Kidney (tissue), 14 donors: ENCODE results near the gene B4GALT7. TPM values are rescaled to one million over a fixed set of nuclear protein-coding genes. Genes with fewer than 3 reads are reported as not detected.

Experiments used
- DNase-seq, 5 donors: peaks; one replicate each; pipeline ENCODE4 v3.0.0-alpha.2; 2013 to 2020
- FAIRE-seq: peaks from 2 replicates; lab custom pipeline; 2012; peaks lifted over from hg19 to GRCh38; lab: Jason Lieb, UNC
- H3K27ac ChIP-seq, 2 donors: one replicate each; pipeline ENCODE4 v1.7.0; 2013; ENCODE audit warnings: low read depth in 2 of 2, low read length in 2 of 2, inconsistent platforms in 1 of 2
- H3K27me3 ChIP-seq: one replicate; pipeline ENCODE4 v1.7.1; 2013; ENCODE audit warnings: low read length, inconsistent platforms; ENCODE audit not compliant: control insufficient read depth, insufficient read depth
- H3K36me3 ChIP-seq, 3 donors: one replicate each; pipeline versions ENCODE4 v1.7.0 to v1.7.1; 2013; ENCODE audit warnings: low read length in 3 of 3, control low read depth in 1 of 3, inconsistent platforms in 1 of 3; ENCODE audit not compliant: insufficient read depth in 3 of 3, control insufficient read depth in 2 of 3
- H3K4me1 ChIP-seq, 3 donors: one replicate each; pipeline versions ENCODE4 v1.7.0 to v1.7.1; 2013; ENCODE audit warnings: low read length in 3 of 3, inconsistent platforms in 1 of 3, low read depth in 1 of 3; ENCODE audit not compliant: control insufficient read depth in 2 of 3, insufficient read depth in 2 of 3
- H3K4me3 ChIP-seq, 3 donors: one replicate each; pipeline versions ENCODE4 v1.7.0 to v1.8.1; 2013; ENCODE audit warnings: low read length in 3 of 3, control low read depth in 1 of 3, inconsistent platforms in 1 of 3
- H3K9ac ChIP-seq, 3 donors: one replicate each; pipeline versions ENCODE4 v1.7.0 to v1.7.1; 2013; ENCODE audit warnings: low read length in 3 of 3, control low read depth in 1 of 3, inconsistent platforms in 1 of 3
- H3K9me3 ChIP-seq, 3 donors: one replicate each; pipeline versions ENCODE4 v1.7.0 to v1.7.1; 2013; ENCODE audit warnings: low read length in 3 of 3, control low read depth in 1 of 3, inconsistent platforms in 1 of 3; ENCODE audit not compliant: control insufficient read depth in 2 of 3, insufficient read depth in 1 of 3
- intact Hi-C: fragments of 100-400 bp; cut with DNase I; formaldehyde crosslinking; loops from one replicate; pipeline ENCODE4 v1.11.1; 2022
- polyA plus RNA-seq: library from polyadenylated mRNA; stranded (reverse); fragments of 350-450 nt; fragmentation: Illumina TruSeq; extraction: RNeasy Lipid Tissue Mini Kit (QIAGEN cat#74804); gene quantifications from one replicate; pipeline ENCODE4 v1.2.3, GENCODE V29; 2014; ENCODE audit warnings: low read depth, low replicate concordance; ENCODE audit not compliant: insufficient read depth
- total RNA-seq: library from RNA; stranded (reverse); fragmentation: NEBNext Ultra II Directional; extraction: Animal tissue kit (Norgen Biotek cat#: 25700); gene quantifications from one replicate; pipeline ENCODE4 v1.2.1, GENCODE V29; 2021
- TF ChIP-seq, protein P1 (sequence below): IDR thresholded peaks from 3 replicates; pipeline ENCODE4 v1.5.1; 2012; ENCODE audit warnings: mild to moderate bottlenecking, moderate library complexity, borderline replicate concordance; ENCODE audit not compliant: insufficient read depth; ENCODE audit errors: extremely low read depth
- donor health status: control.
- donor health status: control.
- donor health status: control.
- donor health status: control.
- donor health status: control.
- donor health status: DM: yes; HTN: yes; CAD: no.
- donor health status: Normal renal cell carcinoma (clear cell type).

B4GALT7 gene
- total and polyA plus RNA-seq, 2 donors from 2014 or later: 30.7 to 42.6 TPM

DNA sequence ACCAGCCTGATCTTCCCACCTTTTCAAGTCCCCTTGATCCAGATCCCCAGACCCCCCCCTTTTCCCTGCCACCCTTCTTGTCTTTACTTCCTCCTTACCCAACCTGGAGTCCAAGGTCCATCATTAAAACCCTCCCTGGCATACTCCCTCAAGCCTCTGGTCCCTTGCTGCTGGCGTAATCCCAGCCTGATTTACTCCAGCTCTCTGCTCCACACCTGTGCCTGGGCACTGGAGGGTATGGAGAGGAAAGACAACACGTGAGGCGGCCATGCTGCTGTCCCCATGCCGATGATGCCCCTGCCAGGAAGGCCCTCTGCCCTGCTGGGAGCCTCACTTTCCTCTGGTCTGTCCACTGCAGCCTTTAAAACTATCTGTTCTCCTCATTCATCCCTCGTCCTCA is 5.1 kb downstream of the B4GALT7 start:
- TF ChIP-seq, protein P1, sequence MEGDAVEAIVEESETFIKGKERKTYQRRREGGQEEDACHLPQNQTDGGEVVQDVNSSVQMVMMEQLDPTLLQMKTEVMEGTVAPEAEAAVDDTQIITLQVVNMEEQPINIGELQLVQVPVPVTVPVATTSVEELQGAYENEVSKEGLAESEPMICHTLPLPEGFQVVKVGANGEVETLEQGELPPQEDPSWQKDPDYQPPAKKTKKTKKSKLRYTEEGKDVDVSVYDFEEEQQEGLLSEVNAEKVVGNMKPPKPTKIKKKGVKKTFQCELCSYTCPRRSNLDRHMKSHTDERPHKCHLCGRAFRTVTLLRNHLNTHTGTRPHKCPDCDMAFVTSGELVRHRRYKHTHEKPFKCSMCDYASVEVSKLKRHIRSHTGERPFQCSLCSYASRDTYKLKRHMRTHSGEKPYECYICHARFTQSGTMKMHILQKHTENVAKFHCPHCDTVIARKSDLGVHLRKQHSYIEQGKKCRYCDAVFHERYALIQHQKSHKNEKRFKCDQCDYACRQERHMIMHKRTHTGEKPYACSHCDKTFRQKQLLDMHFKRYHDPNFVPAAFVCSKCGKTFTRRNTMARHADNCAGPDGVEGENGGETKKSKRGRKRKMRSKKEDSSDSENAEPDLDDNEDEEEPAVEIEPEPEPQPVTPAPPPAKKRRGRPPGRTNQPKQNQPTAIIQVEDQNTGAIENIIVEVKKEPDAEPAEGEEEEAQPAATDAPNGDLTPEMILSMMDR: no peak
- H3K9me3 ChIP-seq: no peaks in the 10 kb centered on the region
- H3K4me3 ChIP-seq: no peak overlapping the region
- no peak for DNase-seq
- intact Hi-C loops: no loop called here
- no peak overlapping the region for H3K9ac ChIP-seq
- H3K27ac ChIP-seq: no peak overlapping the region
- no peaks in the 10 kb centered on the region for H3K36me3 ChIP-seq
- peaks cover 0 to 13% (median 12%) of the 10 kb centered on the region in 3 donors for H3K4me1 ChIP-seq
- FAIRE-seq: no peak
- no peaks in the 10 kb centered on the region for H3K27me3 ChIP-seq

DNA sequence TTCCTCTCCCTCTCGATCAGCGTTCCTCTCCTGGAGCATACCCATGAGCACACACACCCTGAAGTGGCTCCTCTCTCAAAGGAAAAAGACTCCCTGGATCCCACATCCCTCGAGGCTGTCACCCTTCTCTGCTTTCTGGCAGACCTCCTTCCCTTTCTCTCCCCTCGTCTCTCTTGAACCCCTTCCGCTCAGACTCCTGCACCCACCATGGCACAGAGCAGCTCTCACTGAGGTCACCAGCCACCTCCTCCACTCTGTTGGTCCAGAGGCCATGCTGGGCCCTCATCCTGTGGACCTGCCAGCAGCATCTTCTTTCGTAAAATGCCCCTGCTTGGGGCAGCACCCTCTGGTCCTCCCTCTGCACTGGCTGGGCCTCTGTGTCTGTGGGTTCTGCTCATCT is 5.7 kb downstream of the B4GALT7 start:
- H3K27ac ChIP-seq: no peak overlapping the region
- intact Hi-C loops: no loop called here
- no peaks in the 10 kb centered on the region for H3K9me3 ChIP-seq
- FAIRE-seq (no peak), DNase-seq (no peak)
- no peak overlapping the region for H3K9ac ChIP-seq
- H3K27me3 ChIP-seq: no peaks in the 10 kb centered on the region
- H3K4me1 ChIP-seq: peaks cover 0 to 12% (median 10%) of the 10 kb centered on the region in 3 donors
- TF ChIP-seq, protein P1: no peak
- no peaks in the 10 kb centered on the region for H3K36me3 ChIP-seq
- H3K4me3 ChIP-seq: no peak overlapping the region

DNA sequence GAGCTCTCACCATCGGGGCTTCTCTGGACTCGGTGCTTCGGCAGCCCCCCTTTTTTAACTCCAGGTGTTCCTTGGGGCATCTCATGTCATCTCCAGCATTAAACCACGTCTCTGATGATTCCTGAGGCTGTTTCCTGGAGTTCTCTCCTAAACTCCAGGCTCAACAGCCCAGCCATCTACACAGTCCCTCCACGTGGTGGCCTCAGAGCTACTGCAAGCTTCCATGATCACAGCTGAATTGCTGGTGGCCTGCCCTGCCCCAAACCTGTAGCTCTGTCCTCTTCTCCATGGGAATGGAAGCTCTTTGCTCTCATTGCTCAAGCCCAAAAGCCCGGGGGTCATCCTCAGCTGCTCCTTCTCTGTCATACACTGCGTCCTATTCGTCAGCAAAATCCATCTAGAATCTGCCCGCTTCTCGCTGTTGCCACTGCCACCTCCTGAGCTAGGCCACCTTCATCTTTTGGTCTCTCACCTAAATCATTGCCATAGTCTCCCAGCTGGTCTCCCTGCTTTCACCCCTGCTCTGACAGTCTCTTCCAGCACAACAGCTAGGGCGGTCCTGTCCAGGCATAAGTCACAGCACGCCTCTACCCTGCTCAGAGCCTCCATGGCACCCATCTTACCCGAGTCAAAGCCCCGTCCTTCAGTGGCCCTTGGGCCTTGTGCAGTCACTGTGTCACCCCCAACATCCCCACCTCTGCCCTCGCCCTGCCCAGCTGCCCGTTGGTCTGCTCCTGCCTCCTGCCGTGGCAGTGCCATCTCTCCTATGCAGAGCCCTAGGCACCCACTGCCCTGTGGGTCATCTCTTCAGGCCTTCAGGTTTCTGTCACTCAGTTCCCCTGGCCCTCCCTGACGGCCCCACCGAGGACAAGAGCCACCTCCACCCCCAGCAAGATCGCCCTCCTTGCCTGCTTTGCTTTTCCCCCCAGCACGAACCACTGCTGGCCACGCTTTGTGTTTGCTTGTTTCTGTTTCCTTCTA is 6.4 kb downstream of the B4GALT7 start:
- FAIRE-seq: no peak
- H3K27me3 ChIP-seq: no peaks in the 10 kb centered on the region
- peaks cover 0 to 5% (median 4%) of the 10 kb centered on the region in 3 donors for H3K4me1 ChIP-seq
- intact Hi-C loops: no loop called here
- no peak overlapping the region for H3K9ac ChIP-seq
- H3K36me3 ChIP-seq: no peaks in the 10 kb centered on the region
- no peaks in the 10 kb centered on the region for H3K9me3 ChIP-seq
- H3K27ac ChIP-seq: no peak overlapping the region
- no peak overlapping the region for H3K4me3 ChIP-seq
- TF ChIP-seq, protein P1: no peak
- DNase-seq: no peak
